KMS-11 (cell line): ENCODE data around the gene LRRC8D.
"Not testable (repeated sequence)": the region's sequence is repeated elsewhere in the genome, so short reads cannot be mapped to it uniquely, and the experiment has no call there.

ENCODE experiments used
- H2AFZ ChIP-seq: fragments of 200-600 bp; sonication (generic); 2 replicates; pipeline ENCODE4 v1.6.1; 2016; ENCODE audit warnings: antibody characterized with exemption, mixed run types, low read depth
- H3K27ac ChIP-seq: fragments of 200-600 bp; sonication (generic); 2 replicates; pipeline ENCODE4 v1.6.1; 2016; ENCODE audit warnings: mild to moderate bottlenecking, mixed run types
- H3K27me3 ChIP-seq: fragments of 200-600 bp; sonication (generic); 2 replicates; pipeline ENCODE4 v1.6.1; 2017; ENCODE audit warnings: mild to moderate bottlenecking, low read depth, mixed run types, moderate library complexity; ENCODE audit not compliant: insufficient read depth
- H3K36me3 ChIP-seq: fragments of 200-600 bp; sonication (generic); 2 replicates; pipeline ENCODE4 v1.6.1; 2017; ENCODE audit warnings: mild to moderate bottlenecking, mixed run types; ENCODE audit not compliant: insufficient read depth
- H3K4me1 ChIP-seq: fragments of 200-600 bp; sonication (generic); 2 replicates; pipeline ENCODE4 v1.6.1; 2016; ENCODE audit warnings: mild to moderate bottlenecking, low read depth, mixed run types; ENCODE audit not compliant: poor library complexity, severe bottlenecking
- H3K4me2 ChIP-seq: fragments of 200-600 bp; sonication (generic); 2 replicates; pipeline ENCODE4 v1.7.0; 2016; ENCODE audit warnings: mild to moderate bottlenecking, mixed run types
- H3K4me3 ChIP-seq: fragments of 200-600 bp; sonication (generic); IDR thresholded peaks from 2 replicates; pipeline ENCODE4 v1.6.1; 2017; ENCODE audit warnings: low read depth, low read length, mixed read lengths; ENCODE audit not compliant: insufficient read depth
- H3K79me2 ChIP-seq: fragments of 200-600 bp; sonication (generic); 2 replicates; pipeline ENCODE4 v1.6.1; 2016; ENCODE audit warnings: low read depth, mixed run types; ENCODE audit not compliant: insufficient read depth
- H3K9ac ChIP-seq: fragments of 200-600 bp; sonication (generic); 2 replicates; pipeline ENCODE4 v1.6.1; 2016; ENCODE audit warnings: mild to moderate bottlenecking, mixed run types
- H4K20me1 ChIP-seq: fragments of 200-600 bp; sonication (generic); 2 replicates; pipeline ENCODE4 v1.6.1; 2016; ENCODE audit warnings: mild to moderate bottlenecking, mixed run types; ENCODE audit not compliant: insufficient read depth
- TF ChIP-seq, protein P1 (sequence below): fragments of 200-600 bp; sonication (generic); conservative IDR thresholded peaks from 2 replicates; pipeline ENCODE4 v1.6.1; 2017; ENCODE audit warnings: low read depth, mild to moderate bottlenecking, antibody characterized with exemption, low read length, moderate library complexity, mixed read lengths

Gene LRRC8D

DNA sequence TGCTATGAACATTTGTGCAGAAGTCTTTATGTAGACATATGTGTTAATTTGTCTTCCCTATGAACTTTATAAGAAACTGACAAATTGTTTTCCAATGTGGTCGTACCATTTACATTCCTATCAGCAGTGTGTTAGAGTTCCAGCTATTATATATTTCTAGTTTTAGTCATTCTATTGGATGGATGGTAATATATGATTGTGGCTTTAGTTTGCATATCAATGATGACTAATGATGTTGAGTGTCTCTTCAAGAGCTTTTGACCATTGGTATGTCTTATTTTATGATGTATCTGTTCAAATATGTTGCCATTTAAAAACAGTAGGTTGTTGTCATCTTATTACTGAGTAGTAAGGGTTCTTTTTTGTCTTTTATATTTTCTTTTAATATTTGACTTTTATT, 157.9 kb downstream of the LRRC8D start:
- no peak overlapping the region for H3K9ac ChIP-seq
- H3K27ac ChIP-seq = no peak overlapping the region
- no peaks in the 10 kb centered on the region for H3K4me1 ChIP-seq
- no peaks in the 10 kb centered on the region for H3K36me3 ChIP-seq
- TF ChIP-seq, protein P1, sequence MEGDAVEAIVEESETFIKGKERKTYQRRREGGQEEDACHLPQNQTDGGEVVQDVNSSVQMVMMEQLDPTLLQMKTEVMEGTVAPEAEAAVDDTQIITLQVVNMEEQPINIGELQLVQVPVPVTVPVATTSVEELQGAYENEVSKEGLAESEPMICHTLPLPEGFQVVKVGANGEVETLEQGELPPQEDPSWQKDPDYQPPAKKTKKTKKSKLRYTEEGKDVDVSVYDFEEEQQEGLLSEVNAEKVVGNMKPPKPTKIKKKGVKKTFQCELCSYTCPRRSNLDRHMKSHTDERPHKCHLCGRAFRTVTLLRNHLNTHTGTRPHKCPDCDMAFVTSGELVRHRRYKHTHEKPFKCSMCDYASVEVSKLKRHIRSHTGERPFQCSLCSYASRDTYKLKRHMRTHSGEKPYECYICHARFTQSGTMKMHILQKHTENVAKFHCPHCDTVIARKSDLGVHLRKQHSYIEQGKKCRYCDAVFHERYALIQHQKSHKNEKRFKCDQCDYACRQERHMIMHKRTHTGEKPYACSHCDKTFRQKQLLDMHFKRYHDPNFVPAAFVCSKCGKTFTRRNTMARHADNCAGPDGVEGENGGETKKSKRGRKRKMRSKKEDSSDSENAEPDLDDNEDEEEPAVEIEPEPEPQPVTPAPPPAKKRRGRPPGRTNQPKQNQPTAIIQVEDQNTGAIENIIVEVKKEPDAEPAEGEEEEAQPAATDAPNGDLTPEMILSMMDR = no peak
- H3K4me3 ChIP-seq = no peak overlapping the region
- H3K4me2 ChIP-seq = no peak overlapping the region
- no peak overlapping the region for H2AFZ ChIP-seq
- H4K20me1 ChIP-seq = no peaks in the 10 kb centered on the region
- H3K27me3 ChIP-seq = no peaks in the 10 kb centered on the region
- H3K79me2 ChIP-seq = no peaks in the 10 kb centered on the region

DNA sequence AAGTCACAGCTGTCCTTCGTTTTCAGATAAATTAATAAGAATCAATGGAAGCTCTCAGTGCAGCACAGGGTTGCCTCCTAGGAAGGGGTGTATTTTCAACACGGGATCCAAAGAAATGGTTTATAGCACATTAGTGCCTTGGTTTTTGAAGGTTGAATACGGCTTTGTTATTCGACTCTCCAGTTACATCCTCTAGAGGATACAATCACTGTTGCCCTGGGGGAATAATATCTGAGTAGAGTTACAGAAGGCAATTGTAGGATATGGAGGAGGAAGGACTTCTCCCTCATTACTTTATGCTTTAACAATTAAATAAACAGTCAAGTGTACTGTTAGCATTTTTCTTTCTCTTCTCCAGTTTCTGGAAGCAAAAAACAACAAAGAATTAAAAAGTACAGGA, 159.8 kb downstream of the LRRC8D start:
- H3K79me2 ChIP-seq = no peaks in the 10 kb centered on the region
- H3K27me3 ChIP-seq = no peaks in the 10 kb centered on the region
- H3K4me3 ChIP-seq = no peak overlapping the region
- H3K36me3 ChIP-seq = no peaks in the 10 kb centered on the region
- TF ChIP-seq, protein P1 = no peak
- no peak overlapping the region for H3K9ac ChIP-seq
- H2AFZ ChIP-seq = no peak overlapping the region
- H3K4me1 ChIP-seq = no peaks in the 10 kb centered on the region
- no peak overlapping the region for H3K27ac ChIP-seq
- H4K20me1 ChIP-seq = no peaks in the 10 kb centered on the region
- H3K4me2 ChIP-seq = no peak overlapping the region

DNA sequence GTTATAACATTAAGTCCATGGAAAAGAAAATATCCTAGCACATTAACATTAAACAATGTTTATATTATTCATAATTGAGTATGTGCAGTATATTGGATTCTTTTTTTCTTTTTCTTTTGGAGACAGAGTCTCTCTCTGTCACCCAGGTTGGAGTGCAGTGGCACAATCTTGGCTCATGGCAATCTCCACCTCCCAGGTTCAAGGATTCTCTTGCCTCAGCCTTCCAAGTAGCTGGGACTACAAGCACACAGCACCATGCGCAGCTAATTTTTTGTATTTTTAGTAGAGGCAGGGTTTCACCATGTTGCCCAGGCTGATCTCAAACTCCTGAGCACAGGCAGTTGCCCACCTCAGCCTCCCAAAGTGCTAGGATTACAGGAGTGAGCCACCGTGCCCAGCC, 162.0 kb downstream of the LRRC8D start:
- H2AFZ ChIP-seq, H3K4me1 ChIP-seq, H3K27me3 ChIP-seq, H3K9ac ChIP-seq, H3K4me2 ChIP-seq, H3K79me2 ChIP-seq, H4K20me1 ChIP-seq, H3K36me3 ChIP-seq, H3K4me3 ChIP-seq, H3K27ac ChIP-seq: not testable (repeated sequence)

DNA sequence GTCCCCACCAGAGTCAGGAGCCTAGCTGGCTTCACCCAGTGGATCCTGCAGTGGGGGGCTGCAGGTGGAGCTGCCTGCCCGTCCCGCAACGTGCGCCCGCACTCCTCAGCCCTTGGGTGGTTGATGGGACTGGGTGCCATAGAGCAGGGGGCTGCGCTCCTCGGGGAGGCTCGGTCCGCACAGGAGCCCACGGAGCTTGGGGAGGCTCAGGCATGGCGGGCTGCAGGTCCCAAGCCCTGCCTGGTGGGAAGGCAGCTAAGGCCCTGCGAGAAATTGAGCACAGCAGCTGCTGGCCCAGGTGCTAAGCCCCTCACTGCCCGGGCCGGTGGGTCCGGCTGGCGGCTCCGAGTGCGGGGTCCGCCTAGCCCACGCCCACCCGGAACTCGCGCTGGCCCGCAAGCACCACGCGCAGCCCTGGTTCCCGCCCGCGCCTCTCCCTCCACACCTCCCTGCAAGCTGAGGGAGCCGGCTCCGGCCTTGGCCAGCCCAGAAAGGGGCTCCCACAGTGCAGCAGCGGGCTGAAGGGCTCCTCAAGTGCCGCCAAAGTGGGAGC, 163.8 kb downstream of the LRRC8D start:
- not testable (repeated sequence) for H3K79me2 ChIP-seq, H3K27me3 ChIP-seq

DNA sequence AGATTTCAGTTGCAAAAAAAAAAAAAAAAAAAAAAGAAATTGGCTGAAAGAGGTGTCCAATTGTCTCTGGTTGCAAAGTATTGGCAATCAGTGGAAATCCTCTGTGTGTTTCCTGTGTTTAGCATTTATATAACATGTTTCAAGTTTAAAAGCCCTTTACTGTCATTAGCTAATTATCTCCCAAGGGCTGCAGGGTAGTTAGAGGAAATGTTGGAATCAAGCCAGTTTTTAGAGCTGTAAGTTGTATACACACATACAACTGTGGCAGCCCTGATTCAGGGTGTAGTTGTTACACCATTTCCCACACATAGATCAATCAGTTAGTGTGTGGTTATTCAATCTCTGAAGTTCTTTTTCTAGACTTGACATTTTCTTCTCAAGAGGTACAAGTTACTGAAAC, 165.2 kb downstream of the LRRC8D start:
- Histone ChIP-seq H3K4me1 (no peaks in the 10 kb centered on the region), H3K27ac (no peak overlapping the region), H3K4me2 (no peak overlapping the region), H3K27me3 (no peaks in the 10 kb centered on the region), H3K79me2 (no peaks in the 10 kb centered on the region), H4K20me1 (no peaks in the 10 kb centered on the region), H3K36me3 (no peaks in the 10 kb centered on the region), H3K4me3 (no peak overlapping the region), H3K9ac (no peak overlapping the region), H2AFZ (no peak overlapping the region)
- TF ChIP-seq, protein P1 = no peak

More for the DNA sequence above, 163.8 kb downstream of the LRRC8D start:
- H3K4me3 ChIP-seq, H3K27ac ChIP-seq, H3K4me1 ChIP-seq, H3K4me2 ChIP-seq, H3K36me3 ChIP-seq, H4K20me1 ChIP-seq, H2AFZ ChIP-seq, H3K9ac ChIP-seq: not testable (repeated sequence)
